Liver (tissue), 9 donors: ENCODE measurements around the gene RASAL1. TPM values are rescaled to one million over a fixed set of nuclear protein-coding genes. Genes with fewer than 3 reads are reported as not detected.

ENCODE experiments used
- DNase-seq: peaks from one replicate; pipeline ENCODE4 v3.0.0-alpha.2; 2017; ENCODE audit warnings: low spot score
- H3K27ac ChIP-seq, 2 donors: one replicate each; pipeline ENCODE4 v1.7.0; 2013; ENCODE audit warnings: inconsistent platforms in 2 of 2, low read length in 2 of 2, control low read depth in 1 of 2, low read depth in 1 of 2, mild to moderate bottlenecking in 1 of 2
- H3K27me3 ChIP-seq, 4 donors: one replicate each; pipeline versions ENCODE4 v1.6.1 to v1.7.0; 2013; ENCODE audit warnings: low read length in 3 of 4, inconsistent platforms in 1 of 4, mild to moderate bottlenecking in 1 of 4, moderate library complexity in 1 of 4; ENCODE audit not compliant: control insufficient read depth in 4 of 4, insufficient read depth in 4 of 4
- H3K36me3 ChIP-seq, 4 donors: one replicate each; pipeline versions ENCODE4 v1.6.1 to v1.7.0; 2013; ENCODE audit warnings: low read length in 3 of 4, mild to moderate bottlenecking in 3 of 4, low read depth in 1 of 4, moderate library complexity in 1 of 4; ENCODE audit not compliant: control insufficient read depth in 4 of 4, insufficient read depth in 3 of 4
- H3K4me1 ChIP-seq, 4 donors: one replicate each; pipeline versions ENCODE4 v1.6.1 to v1.7.0; 2013; ENCODE audit warnings: low read length in 3 of 4, mild to moderate bottlenecking in 3 of 4, moderate library complexity in 1 of 4; ENCODE audit not compliant: control insufficient read depth in 4 of 4, insufficient read depth in 4 of 4
- H3K4me3 ChIP-seq, 3 donors: one replicate each; pipeline versions ENCODE4 v1.6.1 to v1.7.0; 2013; ENCODE audit warnings: low read length in 3 of 3, control low read depth in 1 of 3, low read depth in 1 of 3, mild to moderate bottlenecking in 1 of 3
- H3K9ac ChIP-seq, 2 donors: one replicate each; pipeline ENCODE4 v1.7.0; 2013; ENCODE audit warnings: low read length in 2 of 2, mild to moderate bottlenecking in 2 of 2, moderate library complexity in 2 of 2, control low read depth in 1 of 2, low read depth in 1 of 2
- H3K9me3 ChIP-seq, 4 donors: one replicate each; pipeline versions ENCODE4 v1.6.1 to v1.7.0; 2013; ENCODE audit warnings: low read length in 3 of 4; ENCODE audit not compliant: control insufficient read depth in 4 of 4
- ATF3 ChIP-seq: IDR thresholded peaks from 2 replicates; pipeline ENCODE4 v1.6.1; 2016; ENCODE audit warnings: antibody characterized with exemption
- EGR1 ChIP-seq, 2 donors: IDR thresholded peaks; 2 replicates each; pipeline ENCODE4 v1.6.1; 2016 to 2018; ENCODE audit warnings: antibody characterized with exemption in 2 of 2, low read depth in 2 of 2
- FOXA1 ChIP-seq: IDR thresholded peaks from 2 replicates; pipeline ENCODE4 v1.6.1; 2016; ENCODE audit warnings: antibody characterized with exemption
- FOXA2 ChIP-seq: IDR thresholded peaks from 2 replicates; pipeline ENCODE4 v1.6.1; 2016; ENCODE audit warnings: antibody characterized with exemption
- GABPA ChIP-seq, 2 donors: IDR thresholded peaks in 1 of 2; conservative IDR thresholded peaks in 1 of 2; 2 replicates each; pipeline ENCODE4 v1.6.1; 2016; ENCODE audit warnings: antibody characterized with exemption in 2 of 2, mild to moderate bottlenecking in 1 of 2, moderate library complexity in 1 of 2
- HNF4A ChIP-seq, 2 donors: conservative IDR thresholded peaks; 2 replicates each; pipeline ENCODE4 v1.6.1; 2016; ENCODE audit warnings: antibody characterized with exemption in 2 of 2, mild to moderate bottlenecking in 2 of 2
- HNF4G ChIP-seq: IDR thresholded peaks from 2 replicates; pipeline ENCODE4 v1.6.1; 2016; ENCODE audit warnings: antibody characterized with exemption
- JUND ChIP-seq, 2 donors: IDR thresholded peaks; 2 replicates each; pipeline ENCODE4 v1.6.1; 2016; ENCODE audit warnings: antibody characterized with exemption in 2 of 2
- NR2F2 ChIP-seq: IDR thresholded peaks from 2 replicates; pipeline ENCODE4 v1.6.1; 2016; ENCODE audit warnings: antibody characterized with exemption
- RAD21 ChIP-seq, 2 donors: IDR thresholded peaks; 2 replicates each; pipeline ENCODE4 v1.6.1; 2016; ENCODE audit warnings: antibody characterized with exemption in 2 of 2, mild to moderate bottlenecking in 2 of 2
- SP1 ChIP-seq: IDR thresholded peaks from 2 replicates; pipeline ENCODE4 v1.6.1; 2018; ENCODE audit warnings: antibody characterized with exemption, mild to moderate bottlenecking
- TAF1 ChIP-seq: conservative IDR thresholded peaks from 2 replicates; pipeline ENCODE4 v1.6.1; 2016; ENCODE audit warnings: antibody characterized with exemption, mild to moderate bottlenecking
- YY1 ChIP-seq: IDR thresholded peaks from 2 replicates; pipeline ENCODE4 v1.6.1; 2016; ENCODE audit warnings: antibody characterized with exemption, mild to moderate bottlenecking
- WGBS: extraction: QIAGEN DNeasy Blood & Tissue Kit; methylation state at CpG from one replicate; pipeline ENCODE4 v1.1.7; 2013; 5-methylcytosine and 5-hydroxymethylcytosine counted together
- polyA plus RNA-seq, 2 donors: library from polyadenylated mRNA; stranded (reverse) in 1 of 2; unstranded in 1 of 2; fragments of 200-250 nt in 1 of 2; fragments of >200 nt in 1 of 2; fragmentation: Nextera tagmentation in 1 of 2; extraction: Ambion mirVana in 1 of 2; gene quantifications; one replicate each; pipeline versions ENCODE4 v1.2.1 to v1.2.3, GENCODE V29; 2013 to 2015
- total RNA-seq, 2 donors: library from RNA; depleted of rRNA; stranded (reverse); fragments of >200 nt; gene quantifications; one replicate each; pipeline ENCODE4 v1.2.3, GENCODE V29; 2014
- TF ChIP-seq, protein P1 (sequence below): IDR thresholded peaks from 2 replicates; pipeline ENCODE4 v1.6.1; 2016; ENCODE audit warnings: antibody characterized with exemption, mild to moderate bottlenecking
- TF ChIP-seq, protein P2 (sequence below): IDR thresholded peaks from 2 replicates; pipeline ENCODE4 v1.6.1; 2016; ENCODE audit warnings: antibody characterized with exemption
- TF ChIP-seq, protein P3 (sequence below): IDR thresholded peaks from 2 replicates; pipeline ENCODE4 v1.6.1; 2016; ENCODE audit warnings: antibody characterized with exemption
- donor health status: healthy.
- donor health status: healthy.
- donor health status: healthy.
- donor health status: healthy.
- donor health status: healthy.

Gene RASAL1
- total and polyA plus RNA-seq, 4 donors = 0.20 to 0.33 (median 0.26) TPM

DNA sequence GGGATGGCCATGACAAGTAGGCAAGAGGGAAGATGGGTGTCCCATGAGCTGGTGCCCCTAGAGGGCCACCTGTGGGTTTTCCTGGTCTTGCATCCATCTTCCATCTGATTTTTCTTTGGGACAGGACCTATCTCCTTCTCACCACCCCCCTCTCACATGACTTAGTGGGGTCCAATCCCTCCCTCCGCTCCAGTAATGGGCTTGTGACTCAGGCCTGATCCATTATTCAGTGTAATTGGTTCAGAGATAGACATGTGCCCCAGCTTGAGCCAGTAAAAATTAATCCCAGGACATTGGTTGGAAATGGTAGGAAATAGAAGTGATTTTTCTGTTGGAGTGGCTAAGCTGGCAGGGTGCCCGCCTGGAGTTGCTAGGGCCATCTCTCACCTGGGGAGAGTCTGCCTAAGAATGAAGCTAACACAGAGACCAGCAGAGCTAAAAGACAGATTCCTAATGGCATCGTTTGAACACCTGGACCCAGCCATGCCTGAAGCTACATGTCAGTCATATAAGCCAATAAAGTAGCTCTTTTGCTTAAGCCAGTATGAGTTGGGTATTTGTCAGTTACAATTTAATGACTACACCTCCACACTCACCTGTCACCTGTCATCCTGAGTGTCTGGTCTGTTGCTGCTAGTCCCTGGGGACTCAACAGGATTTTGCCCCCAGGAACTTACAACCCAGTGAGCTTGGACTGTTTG, 14.7 kb downstream of the RASAL1 start:
- peaks cover 0 to 1% (median 0%) of the 10 kb centered on the region in 4 donors for H3K9me3 ChIP-seq
- 78% methylated on average over 3 of the region's 3 CpGs for WGBS
- no peaks in the 10 kb centered on the region for H3K4me1 ChIP-seq
- H3K4me3 ChIP-seq = no peak overlapping the region
- H3K27me3 ChIP-seq = peaks cover 0 to 3% (median 0%) of the 10 kb centered on the region in 4 donors
- no peak overlapping the region for H3K27ac ChIP-seq
- H3K9ac ChIP-seq = no peak overlapping the region
- TF ChIP-seq ATF3 = no peak
- no peak for TF ChIP-seq FOXA2
- no peak for TF ChIP-seq JUND (IDR thresholded peaks at IDR 0.05)
- TF ChIP-seq, protein P1, sequence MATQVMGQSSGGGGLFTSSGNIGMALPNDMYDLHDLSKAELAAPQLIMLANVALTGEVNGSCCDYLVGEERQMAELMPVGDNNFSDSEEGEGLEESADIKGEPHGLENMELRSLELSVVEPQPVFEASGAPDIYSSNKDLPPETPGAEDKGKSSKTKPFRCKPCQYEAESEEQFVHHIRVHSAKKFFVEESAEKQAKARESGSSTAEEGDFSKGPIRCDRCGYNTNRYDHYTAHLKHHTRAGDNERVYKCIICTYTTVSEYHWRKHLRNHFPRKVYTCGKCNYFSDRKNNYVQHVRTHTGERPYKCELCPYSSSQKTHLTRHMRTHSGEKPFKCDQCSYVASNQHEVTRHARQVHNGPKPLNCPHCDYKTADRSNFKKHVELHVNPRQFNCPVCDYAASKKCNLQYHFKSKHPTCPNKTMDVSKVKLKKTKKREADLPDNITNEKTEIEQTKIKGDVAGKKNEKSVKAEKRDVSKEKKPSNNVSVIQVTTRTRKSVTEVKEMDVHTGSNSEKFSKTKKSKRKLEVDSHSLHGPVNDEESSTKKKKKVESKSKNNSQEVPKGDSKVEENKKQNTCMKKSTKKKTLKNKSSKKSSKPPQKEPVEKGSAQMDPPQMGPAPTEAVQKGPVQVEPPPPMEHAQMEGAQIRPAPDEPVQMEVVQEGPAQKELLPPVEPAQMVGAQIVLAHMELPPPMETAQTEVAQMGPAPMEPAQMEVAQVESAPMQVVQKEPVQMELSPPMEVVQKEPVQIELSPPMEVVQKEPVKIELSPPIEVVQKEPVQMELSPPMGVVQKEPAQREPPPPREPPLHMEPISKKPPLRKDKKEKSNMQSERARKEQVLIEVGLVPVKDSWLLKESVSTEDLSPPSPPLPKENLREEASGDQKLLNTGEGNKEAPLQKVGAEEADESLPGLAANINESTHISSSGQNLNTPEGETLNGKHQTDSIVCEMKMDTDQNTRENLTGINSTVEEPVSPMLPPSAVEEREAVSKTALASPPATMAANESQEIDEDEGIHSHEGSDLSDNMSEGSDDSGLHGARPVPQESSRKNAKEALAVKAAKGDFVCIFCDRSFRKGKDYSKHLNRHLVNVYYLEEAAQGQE = no peak
- TF ChIP-seq GABPA (IDR thresholded peaks at IDR 0.05 in 1 of 2, conservative IDR thresholded peaks at IDR 0.05 in 1 of 2) = no peak
- no peak for TF ChIP-seq RAD21 (IDR thresholded peaks at IDR 0.05)
- no peak for TF ChIP-seq EGR1 (IDR thresholded peaks at IDR 0.05; ENCODE audit: low read depth in 2 of 2)
- no peak for TF ChIP-seq HNF4G
- TF ChIP-seq SP1 = no peak
- no peak for TF ChIP-seq YY1
- no peak for TF ChIP-seq TAF1
- TF ChIP-seq, protein P2, sequence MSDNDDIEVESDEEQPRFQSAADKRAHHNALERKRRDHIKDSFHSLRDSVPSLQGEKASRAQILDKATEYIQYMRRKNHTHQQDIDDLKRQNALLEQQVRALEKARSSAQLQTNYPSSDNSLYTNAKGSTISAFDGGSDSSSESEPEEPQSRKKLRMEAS = no peak
- TF ChIP-seq FOXA1 = no peak
- TF ChIP-seq NR2F2 = no peak
- H3K36me3 ChIP-seq = no peaks in the 10 kb centered on the region
- no peak for DNase-seq

- no peak for TF ChIP-seq NR2F2
- DNase-seq = no peak
- H3K36me3 ChIP-seq = no peaks in the 10 kb centered on the region
Measured at GRCh38 chr12:113119980-113120669, 15.4 kb downstream of the RASAL1 start.

GRCh38 chr12:113118142-113118541, 17.4 kb downstream of the RASAL1 start:
- Histone ChIP-seq H3K4me3 (no peak overlapping the region), H3K36me3 (no peaks in the 10 kb centered on the region), H3K9me3 (no peaks in the 10 kb centered on the region), H3K27ac (no peak overlapping the region), H3K4me1 (no peaks in the 10 kb centered on the region), H3K27me3 (peaks cover 0 to 3% (median 0%) of the 10 kb centered on the region in 4 donors), H3K9ac (no peak overlapping the region)
- WGBS = 96% methylated on average over 1 of the region's 1 CpG
- DNase-seq = no peak
- TF ChIP-seq YY1 = no peak
- TF ChIP-seq, protein P1 = no peak
- no peak for TF ChIP-seq HNF4A (conservative IDR thresholded peaks at IDR 0.05)
- TF ChIP-seq, protein P2 = no peak
- no peak for TF ChIP-seq NR2F2
- TF ChIP-seq EGR1 (IDR thresholded peaks at IDR 0.05; ENCODE audit: low read depth in 2 of 2) = no peak
- TF ChIP-seq GABPA (IDR thresholded peaks at IDR 0.05 in 1 of 2, conservative IDR thresholded peaks at IDR 0.05 in 1 of 2) = no peak
- TF ChIP-seq, protein P3, sequence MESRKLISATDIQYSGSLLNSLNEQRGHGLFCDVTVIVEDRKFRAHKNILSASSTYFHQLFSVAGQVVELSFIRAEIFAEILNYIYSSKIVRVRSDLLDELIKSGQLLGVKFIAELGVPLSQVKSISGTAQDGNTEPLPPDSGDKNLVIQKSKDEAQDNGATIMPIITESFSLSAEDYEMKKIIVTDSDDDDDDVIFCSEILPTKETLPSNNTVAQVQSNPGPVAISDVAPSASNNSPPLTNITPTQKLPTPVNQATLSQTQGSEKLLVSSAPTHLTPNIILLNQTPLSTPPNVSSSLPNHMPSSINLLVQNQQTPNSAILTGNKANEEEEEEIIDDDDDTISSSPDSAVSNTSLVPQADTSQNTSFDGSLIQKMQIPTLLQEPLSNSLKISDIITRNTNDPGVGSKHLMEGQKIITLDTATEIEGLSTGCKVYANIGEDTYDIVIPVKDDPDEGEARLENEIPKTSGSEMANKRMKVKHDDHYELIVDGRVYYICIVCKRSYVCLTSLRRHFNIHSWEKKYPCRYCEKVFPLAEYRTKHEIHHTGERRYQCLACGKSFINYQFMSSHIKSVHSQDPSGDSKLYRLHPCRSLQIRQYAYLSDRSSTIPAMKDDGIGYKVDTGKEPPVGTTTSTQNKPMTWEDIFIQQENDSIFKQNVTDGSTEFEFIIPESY = no peak
- TF ChIP-seq RAD21 (IDR thresholded peaks at IDR 0.05) = no peak
- TF ChIP-seq FOXA2 = no peak
- no peak for TF ChIP-seq FOXA1

More at GRCh38 chr12:113119980-113120669, 15.4 kb downstream of the RASAL1 start:
- no peak overlapping the region for H3K9ac ChIP-seq
- 43% methylated on average over 4 of the region's 4 CpGs for WGBS
- peaks cover 0 to 3% (median 0%) of the 10 kb centered on the region in 4 donors for H3K27me3 ChIP-seq
- H3K4me3 ChIP-seq = no peak overlapping the region
- H3K27ac ChIP-seq = no peak overlapping the region
- no peaks in the 10 kb centered on the region for H3K4me1 ChIP-seq
- H3K9me3 ChIP-seq = peaks cover 0 to 1% (median 0%) of the 10 kb centered on the region in 4 donors
